Lung (tissue), 12 donors: ENCODE results near the gene MIB1. TPM values are rescaled to one million over a fixed set of nuclear protein-coding genes. Genes with fewer than 3 reads are reported as not detected.

Experiments
- ATAC-seq: fragments of 200-7000 bp; cut with Tn5 transposase; one replicate; pipeline ENCODE4 v1.9.1; 2020; ENCODE audit warnings: moderate number of reproducible peaks; ENCODE audit not compliant: insufficient read depth, low FRiP score
- DNase-seq, 3 donors: peaks; one replicate each; pipeline ENCODE4 v3.0.0-alpha.2; 2013 to 2017
- H3K27ac ChIP-seq, 2 donors: one replicate each; pipeline ENCODE4 v1.5.1; 2013; ENCODE audit warnings: mild to moderate bottlenecking in 2 of 2, moderate library complexity in 2 of 2, control low read depth in 1 of 2, inconsistent platforms in 1 of 2, low read depth in 1 of 2, low read length in 1 of 2
- H3K27me3 ChIP-seq, 3 donors: one replicate each; pipeline ENCODE4 v1.5.1; 2013; ENCODE audit warnings: low read length in 2 of 3; ENCODE audit not compliant: control insufficient read depth in 3 of 3, insufficient read depth in 3 of 3
- H3K36me3 ChIP-seq, 4 donors: one replicate each; pipeline ENCODE4 v1.5.1; 2013; ENCODE audit warnings: low read length in 4 of 4, mild to moderate bottlenecking in 1 of 4, moderate library complexity in 1 of 4; ENCODE audit not compliant: control insufficient read depth in 4 of 4, insufficient read depth in 4 of 4
- H3K4me1 ChIP-seq, 5 donors: one replicate each; pipeline ENCODE4 v1.5.1; 2013; ENCODE audit warnings: low read length in 5 of 5, mild to moderate bottlenecking in 2 of 5, moderate library complexity in 1 of 5; ENCODE audit not compliant: control insufficient read depth in 5 of 5, insufficient read depth in 5 of 5
- H3K4me3 ChIP-seq: one replicate; pipeline ENCODE4 v1.5.1; 2013; ENCODE audit warnings: mild to moderate bottlenecking, control low read depth, moderate library complexity
- H3K9ac ChIP-seq, 2 donors: one replicate each; pipeline ENCODE4 v1.5.1; 2013; ENCODE audit warnings: low read length in 2 of 2, control low read depth in 1 of 2; ENCODE audit not compliant: insufficient read depth in 1 of 2
- H3K9me3 ChIP-seq, 4 donors: one replicate each; pipeline ENCODE4 v1.5.1; 2013; ENCODE audit warnings: low read length in 3 of 4, mild to moderate bottlenecking in 1 of 4, moderate library complexity in 1 of 4; ENCODE audit not compliant: control insufficient read depth in 4 of 4, insufficient read depth in 3 of 4
- CTCF ChIP-seq: IDR thresholded peaks from 2 replicates; pipeline ENCODE4 v1.5.1; 2012; ENCODE audit warnings: mild to moderate bottlenecking; ENCODE audit errors: control extremely low read depth, extremely low read depth
- WGBS, 2 donors: extraction: QIAGEN DNeasy Blood & Tissue Kit; methylation state at CpG; one replicate each; pipeline ENCODE4 v1.1.7; 2013; 5-methylcytosine and 5-hydroxymethylcytosine counted together
- polyA plus RNA-seq, 2 donors: library from polyadenylated mRNA; stranded (reverse); fragments of 200-250 nt; gene quantifications; one replicate each; pipeline ENCODE4 v1.2.1, GENCODE V29; 2013
- total RNA-seq, 2 donors: library from RNA; depleted of rRNA in 1 of 2; stranded (reverse); fragments of >200 nt in 1 of 2; gene quantifications; one replicate each; pipeline ENCODE4 v1.2.1, GENCODE V29; 2014 to 2021
- donor health status: control.
- donor health status: control.
- donor health status: Bipolar disorder and iron deficiency.
- donor health status: healthy.
- donor health status: DM: yes; HTN: yes; CAD: no.

MIB1 gene
- total and polyA plus RNA-seq, 4 donors = 4.5 to 62.0 (median 15.5) TPM

GRCh38 chr18:21743166-21743832 lies 2.7 kb downstream of the MIB1 start:
- no peak for ATAC-seq
- Histone ChIP-seq H3K4me1 (peaks cover 2 to 29% (median 7%) of the 10 kb centered on the region in 5 donors), H3K9me3 (no peaks in the 10 kb centered on the region), H3K36me3 (no peaks in the 10 kb centered on the region), H3K27ac (no peak overlapping the region), H3K4me3 (no peak overlapping the region), H3K9ac (no peak overlapping the region), H3K27me3 (no peaks in the 10 kb centered on the region)
- TF ChIP-seq CTCF = no peak
- no peak for DNase-seq
- WGBS, 2 donors = 82 to 83% methylated on average over 7 of the region's 7 CpGs

- Histone ChIP-seq H3K9me3 (no peaks in the 10 kb centered on the region), H3K27me3 (no peaks in the 10 kb centered on the region), H3K4me3 (no peak overlapping the region), H3K27ac (no peak overlapping the region), H3K36me3 (no peaks in the 10 kb centered on the region), H3K4me1 (peaks cover 1 to 22% (median 5%) of the 10 kb centered on the region in 5 donors), H3K9ac (no peak overlapping the region)
- ATAC-seq = no peak
- no peak for DNase-seq
- WGBS, 2 donors = 73 to 94% methylated on average over 5 of the region's 5 CpGs
- TF ChIP-seq CTCF = no peak
Observed at GRCh38 chr18:21745231-21745630, 4.6 kb downstream of the MIB1 start.

GRCh38 chr18:21747268-21747667 lies 6.7 kb downstream of the MIB1 start:
- H3K9me3 ChIP-seq = no peaks in the 10 kb centered on the region
- peaks cover 0 to 19% (median 5%) of the 10 kb centered on the region in 5 donors for H3K4me1 ChIP-seq
- DNase-seq (no peak), ATAC-seq (no peak)
- WGBS, 2 donors = 62 to 80% methylated on average over 2 of the region's 2 CpGs
- H3K27me3 ChIP-seq = no peaks in the 10 kb centered on the region
- no peaks in the 10 kb centered on the region for H3K36me3 ChIP-seq
- H3K4me3 ChIP-seq = no peak overlapping the region
- TF ChIP-seq CTCF = no peak
- H3K27ac ChIP-seq = no peak overlapping the region
- no peak overlapping the region for H3K9ac ChIP-seq
